Liver (tissue), 9 donors: Measurements from ENCODE around the gene FBXW9. TPM values are rescaled to one million over a fixed set of nuclear protein-coding genes. Genes with fewer than 3 reads are reported as not detected.

ENCODE experiments used
- DNase-seq: peaks from one replicate; pipeline ENCODE4 v3.0.0-alpha.2; 2017; ENCODE audit warnings: low spot score
- H3K27ac ChIP-seq, 2 donors: one replicate each; pipeline ENCODE4 v1.7.0; 2013; ENCODE audit warnings: inconsistent platforms in 2 of 2, low read length in 2 of 2, control low read depth in 1 of 2, low read depth in 1 of 2, mild to moderate bottlenecking in 1 of 2
- H3K27me3 ChIP-seq, 4 donors: one replicate each; pipeline versions ENCODE4 v1.6.1 to v1.7.0; 2013; ENCODE audit warnings: low read length in 3 of 4, inconsistent platforms in 1 of 4, mild to moderate bottlenecking in 1 of 4, moderate library complexity in 1 of 4; ENCODE audit not compliant: control insufficient read depth in 4 of 4, insufficient read depth in 4 of 4
- H3K36me3 ChIP-seq, 4 donors: one replicate each; pipeline versions ENCODE4 v1.6.1 to v1.7.0; 2013; ENCODE audit warnings: low read length in 3 of 4, mild to moderate bottlenecking in 3 of 4, low read depth in 1 of 4, moderate library complexity in 1 of 4; ENCODE audit not compliant: control insufficient read depth in 4 of 4, insufficient read depth in 3 of 4
- H3K4me1 ChIP-seq, 4 donors: one replicate each; pipeline versions ENCODE4 v1.6.1 to v1.7.0; 2013; ENCODE audit warnings: low read length in 3 of 4, mild to moderate bottlenecking in 3 of 4, moderate library complexity in 1 of 4; ENCODE audit not compliant: control insufficient read depth in 4 of 4, insufficient read depth in 4 of 4
- H3K4me3 ChIP-seq, 3 donors: one replicate each; pipeline versions ENCODE4 v1.6.1 to v1.7.0; 2013; ENCODE audit warnings: low read length in 3 of 3, control low read depth in 1 of 3, low read depth in 1 of 3, mild to moderate bottlenecking in 1 of 3
- H3K9ac ChIP-seq, 2 donors: one replicate each; pipeline ENCODE4 v1.7.0; 2013; ENCODE audit warnings: low read length in 2 of 2, mild to moderate bottlenecking in 2 of 2, moderate library complexity in 2 of 2, control low read depth in 1 of 2, low read depth in 1 of 2
- H3K9me3 ChIP-seq, 4 donors: one replicate each; pipeline versions ENCODE4 v1.6.1 to v1.7.0; 2013; ENCODE audit warnings: low read length in 3 of 4; ENCODE audit not compliant: control insufficient read depth in 4 of 4
- EGR1 ChIP-seq, 2 donors: IDR thresholded peaks; 2 replicates each; pipeline ENCODE4 v1.6.1; 2016 to 2018; ENCODE audit warnings: antibody characterized with exemption in 2 of 2, low read depth in 2 of 2
- FOXA1 ChIP-seq: IDR thresholded peaks from 2 replicates; pipeline ENCODE4 v1.6.1; 2016; ENCODE audit warnings: antibody characterized with exemption
- FOXA2 ChIP-seq: IDR thresholded peaks from 2 replicates; pipeline ENCODE4 v1.6.1; 2016; ENCODE audit warnings: antibody characterized with exemption
- GABPA ChIP-seq, 2 donors: IDR thresholded peaks in 1 of 2; conservative IDR thresholded peaks in 1 of 2; 2 replicates each; pipeline ENCODE4 v1.6.1; 2016; ENCODE audit warnings: antibody characterized with exemption in 2 of 2, mild to moderate bottlenecking in 1 of 2, moderate library complexity in 1 of 2
- HNF4A ChIP-seq, 2 donors: conservative IDR thresholded peaks; 2 replicates each; pipeline ENCODE4 v1.6.1; 2016; ENCODE audit warnings: antibody characterized with exemption in 2 of 2, mild to moderate bottlenecking in 2 of 2
- HNF4G ChIP-seq: IDR thresholded peaks from 2 replicates; pipeline ENCODE4 v1.6.1; 2016; ENCODE audit warnings: antibody characterized with exemption
- JUND ChIP-seq, 2 donors: IDR thresholded peaks; 2 replicates each; pipeline ENCODE4 v1.6.1; 2016; ENCODE audit warnings: antibody characterized with exemption in 2 of 2
- NR2F2 ChIP-seq: IDR thresholded peaks from 2 replicates; pipeline ENCODE4 v1.6.1; 2016; ENCODE audit warnings: antibody characterized with exemption
- RAD21 ChIP-seq, 2 donors: IDR thresholded peaks; 2 replicates each; pipeline ENCODE4 v1.6.1; 2016; ENCODE audit warnings: antibody characterized with exemption in 2 of 2, mild to moderate bottlenecking in 2 of 2
- RXRA ChIP-seq, 2 donors: IDR thresholded peaks; 2 replicates each; pipeline ENCODE4 v1.6.1; 2017 to 2018; ENCODE audit warnings: antibody characterized with exemption in 2 of 2, mild to moderate bottlenecking in 1 of 2
- SP1 ChIP-seq: IDR thresholded peaks from 2 replicates; pipeline ENCODE4 v1.6.1; 2018; ENCODE audit warnings: antibody characterized with exemption, mild to moderate bottlenecking
- TAF1 ChIP-seq: conservative IDR thresholded peaks from 2 replicates; pipeline ENCODE4 v1.6.1; 2016; ENCODE audit warnings: antibody characterized with exemption, mild to moderate bottlenecking
- YY1 ChIP-seq: IDR thresholded peaks from 2 replicates; pipeline ENCODE4 v1.6.1; 2016; ENCODE audit warnings: antibody characterized with exemption, mild to moderate bottlenecking
- WGBS: extraction: QIAGEN DNeasy Blood & Tissue Kit; methylation state at CpG from one replicate; pipeline ENCODE4 v1.1.7; 2013; 5-methylcytosine and 5-hydroxymethylcytosine counted together
- polyA plus RNA-seq, 2 donors: library from polyadenylated mRNA; stranded (reverse) in 1 of 2; unstranded in 1 of 2; fragments of 200-250 nt in 1 of 2; fragments of >200 nt in 1 of 2; fragmentation: Nextera tagmentation in 1 of 2; extraction: Ambion mirVana in 1 of 2; gene quantifications; one replicate each; pipeline versions ENCODE4 v1.2.1 to v1.2.3, GENCODE V29; 2013 to 2015
- total RNA-seq, 2 donors: library from RNA; depleted of rRNA; stranded (reverse); fragments of >200 nt; gene quantifications; one replicate each; pipeline ENCODE4 v1.2.3, GENCODE V29; 2014
- TF ChIP-seq, protein P1 (sequence below): IDR thresholded peaks from 2 replicates; pipeline ENCODE4 v1.6.1; 2016; ENCODE audit warnings: antibody characterized with exemption
- TF ChIP-seq, protein P2 (sequence below): IDR thresholded peaks from 2 replicates; pipeline ENCODE4 v1.6.1; 2016; ENCODE audit warnings: antibody characterized with exemption
- TF ChIP-seq, protein P3 (sequence below): fragments of 150-350 bp; IDR thresholded peaks from 2 replicates; pipeline ENCODE4 v1.5.1; 2017; ENCODE audit warnings: improper control_type of control experiment, low read depth, low read length; ENCODE audit not compliant: missing input control
- TF ChIP-seq, protein P4 (sequence below): IDR thresholded peaks from 2 replicates; pipeline ENCODE4 v1.6.1; 2016; ENCODE audit warnings: antibody characterized with exemption, mild to moderate bottlenecking
- TF ChIP-seq, protein P5 (sequence below): IDR thresholded peaks from 2 replicates; pipeline ENCODE4 v1.6.1; 2016; ENCODE audit warnings: antibody characterized with exemption
- donor health status: healthy.
- donor health status: healthy.
- donor health status: healthy.
- donor health status: healthy.
- donor health status: healthy.

The FBXW9 gene
- total and polyA plus RNA-seq, 4 donors, result 2.3 to 4.0 (median 3.0) TPM

DNA sequence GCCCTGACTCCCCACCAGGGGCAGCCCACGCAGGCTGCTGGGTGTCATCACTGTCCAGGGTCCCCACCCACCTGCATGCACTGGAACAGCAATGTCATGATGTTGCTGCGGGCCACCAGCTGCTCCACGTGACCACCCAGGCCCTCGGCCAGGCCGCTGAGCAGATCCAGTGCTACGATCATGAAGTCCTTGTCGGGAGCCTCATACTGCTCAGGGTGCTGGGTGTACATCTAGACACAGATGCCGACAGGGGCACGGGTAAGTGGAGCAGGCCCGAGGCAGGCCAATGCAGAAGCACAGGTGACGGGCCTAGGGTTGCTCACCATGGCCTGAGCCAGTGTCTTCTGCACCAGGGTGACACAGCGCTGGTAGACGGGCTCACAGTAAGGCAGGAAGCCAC lies 8.7 kb upstream of the FBXW9 start:
- TF ChIP-seq, protein P1, sequence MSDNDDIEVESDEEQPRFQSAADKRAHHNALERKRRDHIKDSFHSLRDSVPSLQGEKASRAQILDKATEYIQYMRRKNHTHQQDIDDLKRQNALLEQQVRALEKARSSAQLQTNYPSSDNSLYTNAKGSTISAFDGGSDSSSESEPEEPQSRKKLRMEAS, result no peak
- no peak for TF ChIP-seq TAF1
- no peak for TF ChIP-seq EGR1 (IDR thresholded peaks at IDR 0.05; ENCODE audit: low read depth in 2 of 2)
- Histone ChIP-seq H3K27me3 (no peaks in the 10 kb centered on the region), H3K36me3 (peaks cover 34 to 77% (median 41%) of the 10 kb centered on the region in 4 donors), H3K9me3 (no peaks in the 10 kb centered on the region), H3K27ac (no peak overlapping the region), H3K4me3 (no peak overlapping the region), H3K4me1 (no peaks in the 10 kb centered on the region), H3K9ac (no peak overlapping the region)
- no peak for DNase-seq
- WGBS, result 96% methylated on average over 13 of the region's 13 CpGs

DNA sequence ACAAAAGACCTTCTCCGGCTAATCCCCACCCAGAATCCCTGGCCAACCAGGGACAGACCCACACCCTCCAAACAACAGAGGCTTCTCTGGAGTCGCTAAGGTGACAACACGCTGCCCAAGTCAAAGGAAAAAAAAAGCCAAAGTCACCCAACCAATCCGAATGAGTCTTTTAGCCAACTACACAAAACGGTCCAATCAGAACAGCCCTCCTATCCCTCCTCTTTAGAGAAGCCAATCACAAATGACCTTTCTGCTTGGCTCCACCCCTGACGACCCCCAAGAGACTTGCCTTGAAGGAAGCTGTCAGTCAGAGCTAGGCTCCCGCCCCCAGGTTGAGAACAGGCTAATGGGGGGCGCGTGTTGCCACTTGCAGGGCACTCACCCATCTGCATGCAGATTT lies 6.6 kb upstream of the FBXW9 start:
- no peaks in the 10 kb centered on the region for H3K27me3 ChIP-seq
- H3K4me1 ChIP-seq, result no peaks in the 10 kb centered on the region
- TF ChIP-seq FOXA2, result no peak
- peak; percentile 32 for TF ChIP-seq SP1
- H3K27ac ChIP-seq, result no peak overlapping the region
- no peak overlapping the region for H3K4me3 ChIP-seq
- no peak overlapping the region for H3K9ac ChIP-seq
- WGBS, result 88% methylated on average over 9 of the region's 9 CpGs
- peaks cover 28 to 67% (median 33%) of the 10 kb centered on the region in 4 donors for H3K36me3 ChIP-seq
- no peak for DNase-seq
- no peaks in the 10 kb centered on the region for H3K9me3 ChIP-seq

DNA sequence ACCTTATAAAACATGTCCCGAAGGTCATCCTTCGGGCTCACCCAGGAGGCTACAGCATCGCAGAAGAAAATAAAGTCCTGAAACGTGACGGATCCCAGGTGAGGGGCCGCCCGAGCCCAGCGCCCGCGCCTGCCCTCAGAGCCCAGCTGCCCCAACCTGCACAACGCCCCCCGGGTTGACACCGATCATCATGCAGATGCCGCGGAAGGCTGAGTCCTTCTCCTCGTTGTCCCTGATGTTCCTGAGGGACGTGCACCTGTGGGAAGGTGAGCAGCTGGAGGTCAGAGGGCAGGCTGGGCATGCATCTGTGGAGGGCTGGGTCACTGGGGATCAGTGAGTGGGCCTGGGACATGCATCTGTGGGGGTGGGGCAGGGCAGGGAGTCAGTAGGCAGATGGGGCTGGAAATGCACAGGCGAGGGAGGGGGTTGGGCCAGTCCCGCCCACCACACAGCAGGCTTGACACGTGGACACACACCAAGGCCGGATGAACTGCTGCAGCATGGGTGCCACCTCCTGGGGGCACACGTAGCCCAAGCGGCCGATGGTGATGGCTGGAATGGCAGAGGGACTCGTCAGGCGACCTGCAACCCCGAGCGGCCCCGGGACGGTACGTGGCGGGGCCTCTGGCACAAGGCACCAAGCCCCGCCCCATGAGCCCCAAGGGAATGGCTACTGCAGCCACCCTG lies 5.3 kb upstream of the FBXW9 start:
- no peak for DNase-seq
- Histone ChIP-seq H3K36me3 (peaks cover 28 to 68% (median 31%) of the 10 kb centered on the region in 4 donors), H3K9ac (no peak overlapping the region), H3K27ac (no peak overlapping the region), H3K4me3 (no peak overlapping the region), H3K27me3 (no peaks in the 10 kb centered on the region), H3K9me3 (no peaks in the 10 kb centered on the region), H3K4me1 (peaks cover 0 to 6% (median 4%) of the 10 kb centered on the region in 4 donors)
- no peak for TF ChIP-seq FOXA1
- TF ChIP-seq SP1, result no peak
- TF ChIP-seq, protein P1, result no peak
- TF ChIP-seq HNF4G, result no peak
- no peak for TF ChIP-seq EGR1 (IDR thresholded peaks at IDR 0.05; ENCODE audit: low read depth in 2 of 2)
- TF ChIP-seq YY1, result no peak
- TF ChIP-seq, protein P2, sequence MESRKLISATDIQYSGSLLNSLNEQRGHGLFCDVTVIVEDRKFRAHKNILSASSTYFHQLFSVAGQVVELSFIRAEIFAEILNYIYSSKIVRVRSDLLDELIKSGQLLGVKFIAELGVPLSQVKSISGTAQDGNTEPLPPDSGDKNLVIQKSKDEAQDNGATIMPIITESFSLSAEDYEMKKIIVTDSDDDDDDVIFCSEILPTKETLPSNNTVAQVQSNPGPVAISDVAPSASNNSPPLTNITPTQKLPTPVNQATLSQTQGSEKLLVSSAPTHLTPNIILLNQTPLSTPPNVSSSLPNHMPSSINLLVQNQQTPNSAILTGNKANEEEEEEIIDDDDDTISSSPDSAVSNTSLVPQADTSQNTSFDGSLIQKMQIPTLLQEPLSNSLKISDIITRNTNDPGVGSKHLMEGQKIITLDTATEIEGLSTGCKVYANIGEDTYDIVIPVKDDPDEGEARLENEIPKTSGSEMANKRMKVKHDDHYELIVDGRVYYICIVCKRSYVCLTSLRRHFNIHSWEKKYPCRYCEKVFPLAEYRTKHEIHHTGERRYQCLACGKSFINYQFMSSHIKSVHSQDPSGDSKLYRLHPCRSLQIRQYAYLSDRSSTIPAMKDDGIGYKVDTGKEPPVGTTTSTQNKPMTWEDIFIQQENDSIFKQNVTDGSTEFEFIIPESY, result no peak
- TF ChIP-seq NR2F2, result no peak
- TF ChIP-seq GABPA (IDR thresholded peaks at IDR 0.05 in 1 of 2, conservative IDR thresholded peaks at IDR 0.05 in 1 of 2), result no peak
- TF ChIP-seq RXRA (IDR thresholded peaks at IDR 0.05), result no peak
- TF ChIP-seq, protein P3, sequence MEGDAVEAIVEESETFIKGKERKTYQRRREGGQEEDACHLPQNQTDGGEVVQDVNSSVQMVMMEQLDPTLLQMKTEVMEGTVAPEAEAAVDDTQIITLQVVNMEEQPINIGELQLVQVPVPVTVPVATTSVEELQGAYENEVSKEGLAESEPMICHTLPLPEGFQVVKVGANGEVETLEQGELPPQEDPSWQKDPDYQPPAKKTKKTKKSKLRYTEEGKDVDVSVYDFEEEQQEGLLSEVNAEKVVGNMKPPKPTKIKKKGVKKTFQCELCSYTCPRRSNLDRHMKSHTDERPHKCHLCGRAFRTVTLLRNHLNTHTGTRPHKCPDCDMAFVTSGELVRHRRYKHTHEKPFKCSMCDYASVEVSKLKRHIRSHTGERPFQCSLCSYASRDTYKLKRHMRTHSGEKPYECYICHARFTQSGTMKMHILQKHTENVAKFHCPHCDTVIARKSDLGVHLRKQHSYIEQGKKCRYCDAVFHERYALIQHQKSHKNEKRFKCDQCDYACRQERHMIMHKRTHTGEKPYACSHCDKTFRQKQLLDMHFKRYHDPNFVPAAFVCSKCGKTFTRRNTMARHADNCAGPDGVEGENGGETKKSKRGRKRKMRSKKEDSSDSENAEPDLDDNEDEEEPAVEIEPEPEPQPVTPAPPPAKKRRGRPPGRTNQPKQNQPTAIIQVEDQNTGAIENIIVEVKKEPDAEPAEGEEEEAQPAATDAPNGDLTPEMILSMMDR, result no peak
- no peak for TF ChIP-seq TAF1
- no peak for TF ChIP-seq FOXA2
- TF ChIP-seq, protein P4, sequence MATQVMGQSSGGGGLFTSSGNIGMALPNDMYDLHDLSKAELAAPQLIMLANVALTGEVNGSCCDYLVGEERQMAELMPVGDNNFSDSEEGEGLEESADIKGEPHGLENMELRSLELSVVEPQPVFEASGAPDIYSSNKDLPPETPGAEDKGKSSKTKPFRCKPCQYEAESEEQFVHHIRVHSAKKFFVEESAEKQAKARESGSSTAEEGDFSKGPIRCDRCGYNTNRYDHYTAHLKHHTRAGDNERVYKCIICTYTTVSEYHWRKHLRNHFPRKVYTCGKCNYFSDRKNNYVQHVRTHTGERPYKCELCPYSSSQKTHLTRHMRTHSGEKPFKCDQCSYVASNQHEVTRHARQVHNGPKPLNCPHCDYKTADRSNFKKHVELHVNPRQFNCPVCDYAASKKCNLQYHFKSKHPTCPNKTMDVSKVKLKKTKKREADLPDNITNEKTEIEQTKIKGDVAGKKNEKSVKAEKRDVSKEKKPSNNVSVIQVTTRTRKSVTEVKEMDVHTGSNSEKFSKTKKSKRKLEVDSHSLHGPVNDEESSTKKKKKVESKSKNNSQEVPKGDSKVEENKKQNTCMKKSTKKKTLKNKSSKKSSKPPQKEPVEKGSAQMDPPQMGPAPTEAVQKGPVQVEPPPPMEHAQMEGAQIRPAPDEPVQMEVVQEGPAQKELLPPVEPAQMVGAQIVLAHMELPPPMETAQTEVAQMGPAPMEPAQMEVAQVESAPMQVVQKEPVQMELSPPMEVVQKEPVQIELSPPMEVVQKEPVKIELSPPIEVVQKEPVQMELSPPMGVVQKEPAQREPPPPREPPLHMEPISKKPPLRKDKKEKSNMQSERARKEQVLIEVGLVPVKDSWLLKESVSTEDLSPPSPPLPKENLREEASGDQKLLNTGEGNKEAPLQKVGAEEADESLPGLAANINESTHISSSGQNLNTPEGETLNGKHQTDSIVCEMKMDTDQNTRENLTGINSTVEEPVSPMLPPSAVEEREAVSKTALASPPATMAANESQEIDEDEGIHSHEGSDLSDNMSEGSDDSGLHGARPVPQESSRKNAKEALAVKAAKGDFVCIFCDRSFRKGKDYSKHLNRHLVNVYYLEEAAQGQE, result no peak
- no peak for TF ChIP-seq JUND (IDR thresholded peaks at IDR 0.05)
- TF ChIP-seq HNF4A (conservative IDR thresholded peaks at IDR 0.05), result no peak
- TF ChIP-seq, protein P5, sequence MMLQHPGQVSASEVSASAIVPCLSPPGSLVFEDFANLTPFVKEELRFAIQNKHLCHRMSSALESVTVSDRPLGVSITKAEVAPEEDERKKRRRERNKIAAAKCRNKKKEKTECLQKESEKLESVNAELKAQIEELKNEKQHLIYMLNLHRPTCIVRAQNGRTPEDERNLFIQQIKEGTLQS, result no peak
- no peak for TF ChIP-seq RAD21 (IDR thresholded peaks at IDR 0.05)
- 94% methylated on average over 33 of the region's 33 CpGs for WGBS
